HEK293 (cell line): ENCODE data around the gene PEX5L.

ENCODE experiments used
- CTCF ChIA-PET: fragments of 350-600 bp; formaldehyde crosslinking; extraction: SDS; loops from one replicate; lab custom pipeline; 2021; ENCODE audit warnings: antibody characterized with exemption; lab: Yijun Ruan, JAX
- POLR2A ChIA-PET: fragments of 300-600 bp; formaldehyde crosslinking; extraction: SDS; loops from one replicate; lab custom pipeline; 2020; ENCODE audit warnings: antibody characterized with exemption, inconsistent platforms; lab: Yijun Ruan, JAX
- H3K27ac ChIP-seq: fragments of 200-500 bp; sonication (Bioruptor generic); 2 replicates; pipeline ENCODE4 v1.5.1; 2014; ENCODE audit warnings: low read depth, low read length, control low read depth, inconsistent platforms; ENCODE audit errors: extremely low read depth
- H3K36me3 ChIP-seq, 2 experiments: fragments of 200-500 bp in 1 of 2; sonication (Bioruptor generic) in 1 of 2; 1 replicate in 1 of 2; 2 replicates in 1 of 2; pipeline ENCODE4 v1.5.1; 2014 to 2017; ENCODE audit warnings: inconsistent platforms in 2 of 2, low read length in 2 of 2; ENCODE audit not compliant: control insufficient read depth in 2 of 2, insufficient read depth in 1 of 2
- H3K4me1 ChIP-seq: fragments of 200-500 bp; sonication (Bioruptor generic); 2 replicates; pipeline ENCODE4 v1.5.1; 2014; ENCODE audit warnings: mild to moderate bottlenecking, low read length, inconsistent platforms; ENCODE audit not compliant: control insufficient read depth, insufficient read depth
- H3K4me3 ChIP-seq: 2 replicates; pipeline ENCODE4 v1.5.1; 2011; ENCODE audit warnings: low read depth, mild to moderate bottlenecking, control low read depth, low read length, moderate library complexity
- H3K9me3 ChIP-seq: fragments of 200-500 bp; sonication (Bioruptor generic); 2 replicates; pipeline ENCODE4 v1.5.1; 2014; ENCODE audit warnings: low read depth, low read length, inconsistent platforms; ENCODE audit not compliant: control insufficient read depth, insufficient read depth
- BCL11B ChIP-seq: fragments of 450-650 bp; formaldehyde crosslinking; IDR thresholded peaks from 2 replicates; pipeline ENCODE4 v1.5.1; 2016; ENCODE audit warnings: low read depth, missing biosample characterization, missing genetic modification characterization
- OSR2 ChIP-seq: fragments of 450-650 bp; formaldehyde crosslinking; IDR thresholded peaks from 2 replicates; pipeline ENCODE4 v1.5.1; 2016; ENCODE audit warnings: missing biosample characterization, missing genetic modification characterization
- SALL2 ChIP-seq: fragments of 450-650 bp; formaldehyde crosslinking; IDR thresholded peaks from 2 replicates; pipeline ENCODE4 v1.5.0; 2017; ENCODE audit warnings: missing biosample characterization, mild to moderate bottlenecking, missing genetic modification characterization, borderline replicate concordance
- SP2 ChIP-seq: fragments of 450-650 bp; formaldehyde crosslinking; IDR thresholded peaks from 2 replicates; pipeline ENCODE4 v1.5.1; 2016; ENCODE audit warnings: missing biosample characterization, missing genetic modification characterization
- SP7 ChIP-seq: fragments of 450-650 bp; formaldehyde crosslinking; IDR thresholded peaks from 2 replicates; pipeline ENCODE4 v1.5.1; 2016; ENCODE audit warnings: missing biosample characterization, missing genetic modification characterization
- YY1 ChIP-seq: fragments of 450-650 bp; formaldehyde crosslinking; IDR thresholded peaks from 2 replicates; pipeline ENCODE4 v1.5.1; 2018; ENCODE audit warnings: missing biosample characterization, missing genetic modification characterization
- ZNF10 ChIP-seq: fragments of 450-650 bp; formaldehyde crosslinking; IDR thresholded peaks from 2 replicates; pipeline ENCODE4 v1.5.1; 2017; ENCODE audit warnings: missing biosample characterization, missing genetic modification characterization
- ZNF274 ChIP-seq, 2 experiments: fragments of 200-500 bp in 1 of 2; fragments of 450-650 bp in 1 of 2; sonication (Bioruptor generic) in 1 of 2; formaldehyde crosslinking in 1 of 2; IDR thresholded peaks; 2 replicates each; pipeline versions ENCODE4 v1.5.1 to v1.6.1; 2014 to 2016; ENCODE audit warnings: borderline replicate concordance in 1 of 2, inconsistent platforms in 1 of 2, low read length in 1 of 2, missing biosample characterization in 1 of 2, missing genetic modification characterization in 1 of 2
- ZNF302 ChIP-seq: fragments of 450-650 bp; formaldehyde crosslinking; IDR thresholded peaks from 2 replicates; pipeline ENCODE4 v1.5.1; 2016; ENCODE audit warnings: missing biosample characterization, missing genetic modification characterization, low read depth
- ZNF324 ChIP-seq: fragments of 450-650 bp; formaldehyde crosslinking; IDR thresholded peaks from 2 replicates; pipeline ENCODE4 v1.5.1; 2016; ENCODE audit warnings: missing biosample characterization, missing genetic modification characterization
- ZNF416 ChIP-seq: fragments of 450-650 bp; formaldehyde crosslinking; IDR thresholded peaks from 2 replicates; pipeline ENCODE4 v1.5.1; 2016; ENCODE audit warnings: missing biosample characterization, missing genetic modification characterization
- ZNF510 ChIP-seq: fragments of 450-650 bp; formaldehyde crosslinking; IDR thresholded peaks from 2 replicates; pipeline ENCODE4 v1.5.1; 2018; ENCODE audit warnings: mild to moderate bottlenecking, missing genetic modification characterization, missing biosample characterization; ENCODE audit not compliant: insufficient replicate concordance
- ZNF555 ChIP-seq: fragments of 450-650 bp; formaldehyde crosslinking; conservative IDR thresholded peaks from 2 replicates; pipeline ENCODE4 v1.5.1; 2017; ENCODE audit warnings: missing biosample characterization, mild to moderate bottlenecking, missing genetic modification characterization, inconsistent platforms
- ZNF560 ChIP-seq: fragments of 450-650 bp; formaldehyde crosslinking; IDR thresholded peaks from 2 replicates; pipeline ENCODE4 v1.5.1; 2017; ENCODE audit warnings: missing biosample characterization, missing genetic modification characterization, borderline replicate concordance
- ZNF626 ChIP-seq: fragments of 450-650 bp; sonication (Bioruptor Pico); formaldehyde crosslinking; IDR thresholded peaks from 2 replicates; pipeline ENCODE4 v1.5.1; 2018; ENCODE audit warnings: missing biosample characterization, missing genetic modification characterization, inconsistent platforms
- ZNF792 ChIP-seq: fragments of 450-650 bp; formaldehyde crosslinking; IDR thresholded peaks from 2 replicates; pipeline ENCODE4 v1.5.1; 2016; ENCODE audit warnings: missing biosample characterization, missing genetic modification characterization
- ZSCAN16 ChIP-seq: fragments of 450-650 bp; formaldehyde crosslinking; IDR thresholded peaks from 2 replicates; pipeline ENCODE4 v1.5.1; 2016; ENCODE audit warnings: missing biosample characterization, missing genetic modification characterization
- TF ChIP-seq, protein P1 (sequence below): fragments of 450-650 bp; formaldehyde crosslinking; IDR thresholded peaks from 2 replicates; pipeline ENCODE4 v1.5.1; 2016; ENCODE audit warnings: missing biosample characterization, missing genetic modification characterization
- TF ChIP-seq, protein P2 (sequence below): fragments of 450-650 bp; formaldehyde crosslinking; IDR thresholded peaks from 2 replicates; pipeline ENCODE4 v1.5.1; 2016; ENCODE audit warnings: missing biosample characterization, missing genetic modification characterization, low read depth
- TF ChIP-seq, protein P3 (sequence below): fragments of 450-650 bp; formaldehyde crosslinking; IDR thresholded peaks from 2 replicates; pipeline ENCODE4 v1.5.1; 2016; ENCODE audit warnings: missing biosample characterization, missing genetic modification characterization
- TF ChIP-seq, protein P4 (sequence below): fragments of 450-650 bp; formaldehyde crosslinking; IDR thresholded peaks from 2 replicates; pipeline ENCODE4 v1.5.0; 2017; ENCODE audit warnings: missing biosample characterization, missing genetic modification characterization, borderline replicate concordance

Gene PEX5L

DNA sequence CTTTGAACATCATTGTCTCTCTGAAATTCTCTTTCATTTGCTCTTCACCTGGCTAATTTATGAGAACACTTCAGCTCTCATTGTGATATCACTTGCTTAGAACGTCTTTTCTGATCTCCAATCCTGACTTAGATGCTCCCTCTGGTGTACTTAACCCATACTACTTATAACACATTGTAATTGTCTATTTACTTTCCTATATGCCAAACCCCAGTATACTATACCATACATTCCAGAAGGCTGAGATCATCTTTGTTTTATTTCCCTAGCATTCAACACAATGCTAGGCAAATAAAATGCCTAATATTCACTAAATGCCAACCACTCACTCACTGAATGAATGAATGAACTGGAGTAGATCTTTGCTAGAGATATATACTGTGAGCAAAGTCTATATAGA, 27.0 kb upstream of the PEX5L start:
- no peak overlapping the region for H3K4me3 ChIP-seq
- no peaks in the 10 kb centered on the region for H3K4me1 ChIP-seq
- H3K9me3 ChIP-seq, result no peaks in the 10 kb centered on the region
- H3K27ac ChIP-seq, result no peak overlapping the region
- ChIA-PET POLR2A (no interaction called here), CTCF (interaction anchor here (0.7 kb wide), 1 partner anchor 59 kb away, joined by 4 read pairs; no protein-coding TSS in a partner anchor)
- no peaks in the 10 kb centered on the region for H3K36me3 ChIP-seq
- no peak for TF ChIP-seq ZNF560 (tag by site-specific recombination)
- no peak for TF ChIP-seq YY1
- TF ChIP-seq, protein P1, sequence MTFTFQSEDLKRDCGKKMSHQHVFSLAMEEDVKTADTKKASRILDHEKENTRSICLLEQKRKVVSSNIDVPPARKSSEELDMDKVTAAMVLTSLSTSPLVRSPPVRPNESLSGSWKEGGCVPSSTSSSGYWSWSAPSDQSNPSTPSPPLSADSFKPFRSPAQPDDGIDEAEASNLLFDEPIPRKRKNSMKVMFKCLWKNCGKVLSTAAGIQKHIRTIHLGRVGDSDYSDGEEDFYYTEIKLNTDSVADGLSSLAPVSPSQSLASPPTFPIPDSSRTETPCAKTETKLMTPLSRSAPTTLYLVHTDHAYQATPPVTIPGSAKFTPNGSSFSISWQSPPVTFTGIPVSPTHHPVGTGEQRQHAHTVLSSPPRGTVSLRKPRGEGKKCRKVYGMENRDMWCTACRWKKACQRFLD (tag by site-specific recombination), result no peak
- TF ChIP-seq, protein P2, sequence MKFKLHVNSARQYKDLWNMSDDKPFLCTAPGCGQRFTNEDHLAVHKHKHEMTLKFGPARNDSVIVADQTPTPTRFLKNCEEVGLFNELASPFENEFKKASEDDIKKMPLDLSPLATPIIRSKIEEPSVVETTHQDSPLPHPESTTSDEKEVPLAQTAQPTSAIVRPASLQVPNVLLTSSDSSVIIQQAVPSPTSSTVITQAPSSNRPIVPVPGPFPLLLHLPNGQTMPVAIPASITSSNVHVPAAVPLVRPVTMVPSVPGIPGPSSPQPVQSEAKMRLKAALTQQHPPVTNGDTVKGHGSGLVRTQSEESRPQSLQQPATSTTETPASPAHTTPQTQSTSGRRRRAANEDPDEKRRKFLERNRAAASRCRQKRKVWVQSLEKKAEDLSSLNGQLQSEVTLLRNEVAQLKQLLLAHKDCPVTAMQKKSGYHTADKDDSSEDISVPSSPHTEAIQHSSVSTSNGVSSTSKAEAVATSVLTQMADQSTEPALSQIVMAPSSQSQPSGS (tag by site-specific recombination), result no peak

DNA sequence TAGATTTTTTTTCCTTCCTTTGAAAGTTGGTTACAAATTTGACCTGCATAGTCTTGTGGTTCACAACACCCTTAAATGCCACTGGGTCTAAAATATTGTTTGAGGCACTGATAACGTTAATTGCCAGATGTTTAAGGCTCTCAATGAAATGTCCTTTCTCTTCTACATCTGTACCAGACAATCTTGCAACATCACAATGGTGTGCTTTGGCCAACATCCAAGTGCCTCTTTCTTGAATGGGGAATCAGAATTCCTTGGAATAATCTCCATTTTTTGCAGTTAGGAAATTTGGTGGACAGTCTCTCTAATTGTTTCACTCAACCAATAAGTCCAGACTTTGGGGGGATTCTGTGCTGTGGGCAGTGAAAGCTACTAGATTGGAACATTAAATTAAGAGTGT, 26.0 kb upstream of the PEX5L start:
- POLR2A ChIA-PET, result no interaction called here

DNA sequence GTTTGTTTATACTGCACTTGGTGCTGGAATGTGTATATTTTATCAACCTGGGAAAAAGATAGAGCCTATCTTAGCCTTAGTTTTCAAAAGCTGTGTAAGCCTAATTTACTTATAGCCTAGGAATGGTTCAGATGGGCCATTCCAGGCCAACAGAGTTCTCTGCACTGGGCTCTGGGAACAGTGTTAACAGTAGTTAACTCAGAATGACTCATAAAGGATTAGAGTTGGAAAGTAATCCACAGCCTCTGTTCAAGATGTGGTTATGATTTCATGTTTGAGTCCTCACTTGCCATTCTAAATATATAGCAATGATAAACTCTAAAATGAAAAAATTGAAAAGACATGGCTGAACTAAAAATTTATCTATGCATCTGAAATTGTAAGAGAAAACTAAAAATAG, 22.6 kb upstream of the PEX5L start:
- Histone ChIP-seq H3K36me3 (no peaks in the 10 kb centered on the region), H3K9me3 (no peaks in the 10 kb centered on the region), H3K27ac (no peak overlapping the region), H3K4me3 (no peak overlapping the region), H3K4me1 (no peaks in the 10 kb centered on the region)
- CTCF ChIA-PET, result no interaction called here
- TF ChIP-seq, protein P3, sequence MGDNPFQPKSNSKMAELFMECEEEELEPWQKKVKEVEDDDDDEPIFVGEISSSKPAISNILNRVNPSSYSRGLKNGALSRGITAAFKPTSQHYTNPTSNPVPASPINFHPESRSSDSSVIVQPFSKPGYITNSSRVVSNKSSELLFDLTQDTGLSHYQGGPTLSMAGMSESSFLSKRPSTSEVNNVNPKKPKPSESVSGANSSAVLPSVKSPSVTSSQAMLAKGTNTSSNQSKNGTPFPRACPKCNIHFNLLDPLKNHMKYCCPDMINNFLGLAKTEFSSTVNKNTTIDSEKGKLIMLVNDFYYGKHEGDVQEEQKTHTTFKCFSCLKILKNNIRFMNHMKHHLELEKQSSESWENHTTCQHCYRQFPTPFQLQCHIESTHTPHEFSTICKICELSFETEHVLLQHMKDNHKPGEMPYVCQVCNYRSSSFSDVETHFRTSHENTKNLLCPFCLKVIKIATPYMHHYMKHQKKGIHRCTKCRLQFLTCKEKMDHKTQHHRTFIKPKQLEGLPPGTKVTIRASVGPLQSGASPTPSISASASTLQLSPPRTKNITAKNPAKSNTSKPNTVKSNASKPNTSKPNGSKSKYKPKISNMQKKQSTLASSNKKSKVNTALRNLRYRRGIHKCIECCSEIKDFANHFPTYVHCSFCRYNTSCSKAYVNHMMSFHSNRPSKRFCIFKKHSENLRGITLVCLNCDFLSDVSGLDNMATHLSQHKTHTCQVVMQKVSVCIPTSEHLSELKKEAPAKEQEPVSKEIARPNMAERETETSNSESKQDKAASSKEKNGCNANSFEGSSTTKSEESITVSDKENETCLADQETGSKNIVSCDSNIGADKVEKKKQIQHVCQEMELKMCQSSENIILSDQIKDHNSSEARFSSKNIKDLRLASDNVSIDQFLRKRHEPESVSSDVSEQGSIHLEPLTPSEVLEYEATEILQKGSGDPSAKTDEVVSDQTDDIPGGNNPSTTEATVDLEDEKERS (tag by site-specific recombination), result no peak
- no peak for TF ChIP-seq ZNF792 (tag by site-specific recombination)
- POLR2A ChIA-PET, result no interaction called here

More for the DNA sequence above, 26.0 kb upstream of the PEX5L start:
- no peaks in the 10 kb centered on the region for H3K9me3 ChIP-seq
- no peak overlapping the region for H3K27ac ChIP-seq
- CTCF ChIA-PET, result no interaction called here
- no peaks in the 10 kb centered on the region for H3K4me1 ChIP-seq
- H3K36me3 ChIP-seq, result no peaks in the 10 kb centered on the region
- TF ChIP-seq ZNF510, result no peak
- no peak for TF ChIP-seq BCL11B
- no peak for TF ChIP-seq ZNF626 (tag by site-specific recombination)
- H3K4me3 ChIP-seq, result no peak overlapping the region

DNA sequence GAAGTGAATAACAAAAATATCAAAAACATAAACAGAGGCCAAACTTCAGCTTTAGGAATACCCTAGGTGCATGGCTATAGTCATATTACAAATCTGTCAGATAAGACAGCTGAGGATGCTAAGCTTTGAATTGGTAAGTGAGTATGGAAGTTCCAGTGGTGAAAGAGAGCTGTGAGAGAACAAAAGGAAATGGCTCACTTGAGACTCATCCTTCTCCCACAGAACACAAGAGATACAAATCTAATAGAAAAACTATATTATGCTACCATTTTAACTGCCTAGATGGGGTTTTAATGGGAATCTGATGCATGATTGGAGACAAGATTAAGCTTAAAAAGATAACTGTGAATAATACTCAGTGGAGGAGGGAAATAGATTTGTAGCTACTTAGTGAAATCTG, 21.5 kb upstream of the PEX5L start:
- POLR2A ChIA-PET, result no interaction called here
- no peak for TF ChIP-seq ZNF416 (tag by site-specific recombination)
- no peak for TF ChIP-seq ZNF274 (IDR thresholded peaks at IDR 0.05; ENCODE audit: low read length)
- TF ChIP-seq ZNF274 (tag by site-specific recombination; IDR thresholded peaks at IDR 0.05; ENCODE audit: borderline replicate concordance), result no peak
- no peak for TF ChIP-seq ZSCAN16 (tag by site-specific recombination)
- no peak for TF ChIP-seq ZNF302 (tag by site-specific recombination)
- no peak for TF ChIP-seq ZNF555 (tag by site-specific recombination)
- no peak for TF ChIP-seq ZNF10 (tag by site-specific recombination)
- no peak for TF ChIP-seq SALL2
- TF ChIP-seq OSR2 (tag by site-specific recombination), result no peak
- TF ChIP-seq SP7, result no peak
- TF ChIP-seq ZNF324 (tag by site-specific recombination), result no peak
- no peak for TF ChIP-seq SP2 (tag by site-specific recombination)
- TF ChIP-seq, protein P4, sequence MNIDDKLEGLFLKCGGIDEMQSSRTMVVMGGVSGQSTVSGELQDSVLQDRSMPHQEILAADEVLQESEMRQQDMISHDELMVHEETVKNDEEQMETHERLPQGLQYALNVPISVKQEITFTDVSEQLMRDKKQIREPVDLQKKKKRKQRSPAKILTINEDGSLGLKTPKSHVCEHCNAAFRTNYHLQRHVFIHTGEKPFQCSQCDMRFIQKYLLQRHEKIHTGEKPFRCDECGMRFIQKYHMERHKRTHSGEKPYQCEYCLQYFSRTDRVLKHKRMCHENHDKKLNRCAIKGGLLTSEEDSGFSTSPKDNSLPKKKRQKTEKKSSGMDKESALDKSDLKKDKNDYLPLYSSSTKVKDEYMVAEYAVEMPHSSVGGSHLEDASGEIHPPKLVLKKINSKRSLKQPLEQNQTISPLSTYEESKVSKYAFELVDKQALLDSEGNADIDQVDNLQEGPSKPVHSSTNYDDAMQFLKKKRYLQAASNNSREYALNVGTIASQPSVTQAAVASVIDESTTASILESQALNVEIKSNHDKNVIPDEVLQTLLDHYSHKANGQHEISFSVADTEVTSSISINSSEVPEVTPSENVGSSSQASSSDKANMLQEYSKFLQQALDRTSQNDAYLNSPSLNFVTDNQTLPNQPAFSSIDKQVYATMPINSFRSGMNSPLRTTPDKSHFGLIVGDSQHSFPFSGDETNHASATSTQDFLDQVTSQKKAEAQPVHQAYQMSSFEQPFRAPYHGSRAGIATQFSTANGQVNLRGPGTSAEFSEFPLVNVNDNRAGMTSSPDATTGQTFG, result no peak

More for the DNA sequence above, 21.5 kb upstream of the PEX5L start:
- CTCF ChIA-PET, result no interaction called here
- no peaks in the 10 kb centered on the region for H3K9me3 ChIP-seq
- H3K4me1 ChIP-seq, result no peaks in the 10 kb centered on the region
- H3K4me3 ChIP-seq, result no peak overlapping the region
- H3K36me3 ChIP-seq, result no peaks in the 10 kb centered on the region
- no peak overlapping the region for H3K27ac ChIP-seq
